Ovary (tissue), 9 donors: ENCODE results near the gene ACTN2. TPM values are rescaled to one million over a fixed set of nuclear protein-coding genes. Genes with fewer than 3 reads are reported as not detected.

Source experiments
- DNase-seq, 5 donors: peaks; one replicate each; pipeline ENCODE4 v3.0.0-alpha.2; 2019 to 2020
- H3K27ac ChIP-seq, 2 donors: fragments of 200-600 bp; one replicate each; pipeline versions ENCODE4 v1.5.1 to v1.8.0; 2019 to 2022
- H3K27me3 ChIP-seq: fragments of 200-600 bp; one replicate; pipeline ENCODE4 v1.8.0; 2022
- H3K36me3 ChIP-seq: fragments of 200-600 bp; sonication (generic); one replicate; pipeline ENCODE4 v1.5.1; 2019
- H3K4me1 ChIP-seq: one replicate; pipeline ENCODE4 v1.8.1; 2013; ENCODE audit warnings: mild to moderate bottlenecking, moderate library complexity; ENCODE audit not compliant: insufficient read depth
- H3K4me3 ChIP-seq: fragments of 200-600 bp; sonication (generic); one replicate; pipeline ENCODE4 v1.5.1; 2017
- H3K9me3 ChIP-seq, 2 donors: fragments of 200-600 bp in 1 of 2; sonication (generic) in 1 of 2; one replicate each; pipeline versions ENCODE4 v1.5.1 to v1.8.1; 2013 to 2019; ENCODE audit warnings: mild to moderate bottlenecking in 1 of 2, moderate library complexity in 1 of 2
- CTCF ChIP-seq, 3 donors: fragments of 450-650 bp in 2 of 3; fragments of 200-600 bp in 1 of 3; IDR thresholded peaks; one replicate each; pipeline versions ENCODE4 v1.5.1 to v1.8.0; 2016 to 2022; ENCODE audit warnings: antibody characterized with exemption in 3 of 3, mild to moderate bottlenecking in 1 of 3
- EP300 ChIP-seq: sonication (generic); formaldehyde crosslinking; IDR thresholded peaks from one replicate; pipeline ENCODE4 v1.6.1; 2017; ENCODE audit warnings: antibody characterized with exemption
- POLR2A ChIP-seq: fragments of 450-650 bp; IDR thresholded peaks from one replicate; pipeline ENCODE4 v1.6.1; 2017; ENCODE audit warnings: antibody characterized with exemption, mild to moderate bottlenecking, moderate library complexity
- WGBS, 3 donors: extraction: QIAGEN DNeasy Blood & Tissue Kit in 1 of 3; methylation state at CpG; one replicate each; pipeline versions ENCODE4 v1.1.5 to v1.1.7; 2013 to 2017; 5-methylcytosine and 5-hydroxymethylcytosine counted together
- intact Hi-C, 4 donors: fragments of 100-400 bp; cut with DNase I; formaldehyde crosslinking; loops; one replicate each; pipeline versions ENCODE4 v1.11.0 to v1.15.1; 2022 to 2023
- polyA plus RNA-seq, 2 donors: library from polyadenylated mRNA; stranded (reverse); fragments of 200-250 nt in 1 of 2; fragments of 350-450 nt in 1 of 2; fragmentation: Illumina TruSeq in 1 of 2; extraction: RNeasy Lipid Tissue Mini Kit (QIAGEN cat#74804) in 1 of 2; gene quantifications; one replicate each; pipeline ENCODE4 v1.2.3, GENCODE V29; 2013 to 2014
- total RNA-seq, 7 donors: library from RNA; depleted of rRNA in 2 of 7; stranded (reverse); fragments of >200 nt in 2 of 7; fragmentation: NEBNext Ultra II Directional in 3 of 7; extraction: Animal tissue kit (Norgen Biotek cat#: 25700) in 3 of 7; gene quantifications; one replicate each; pipeline versions ENCODE4 v1.1.0 to v1.2.4, GENCODE V29; 2016 to 2023
- donor health status: DM: no; HTN: no; CAD: no; lungs with moderate emphysema.
- donor health status: DM: no; HTN: no; CAD: no.
- donor health status: Bipolar disorder and iron deficiency.
- donor health status: DM: yes; HTN: yes; CAD: no.
- donor health status: DM: no; HTN: no; CAD: no.
- donor health status: DM: yes; HTN: yes; CAD: no.

ACTN2 gene
- total and polyA plus RNA-seq, 9 donors: 0.34 to 2.7 (median 1.1) TPM

DNA sequence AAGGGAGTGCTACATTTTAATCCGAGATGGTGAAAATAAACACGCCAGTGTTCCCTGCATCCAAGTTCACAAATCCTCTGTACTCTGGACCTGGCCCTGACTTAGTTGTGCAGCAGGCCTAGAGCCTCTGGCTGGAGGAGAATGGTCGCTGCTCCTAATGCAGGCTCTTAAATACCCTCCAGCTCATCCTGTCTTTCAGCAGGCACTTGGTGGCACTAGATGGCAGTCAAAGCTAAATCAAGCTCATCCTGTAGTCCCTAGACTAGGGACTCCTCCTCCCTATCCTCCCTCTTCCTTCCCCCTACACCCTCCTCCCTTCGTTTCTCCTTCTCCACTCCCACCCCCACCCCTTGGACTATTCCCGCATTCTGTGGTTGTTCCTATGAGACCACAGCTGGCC, 67.2 kb downstream of the ACTN2 start:
- H3K4me3 ChIP-seq: no peak overlapping the region
- no peaks in the 10 kb centered on the region for H3K36me3 ChIP-seq
- H3K27ac ChIP-seq: no peak overlapping the region
- H3K27me3 ChIP-seq: no peaks in the 10 kb centered on the region
- H3K4me1 ChIP-seq: no peaks in the 10 kb centered on the region
- TF ChIP-seq CTCF (IDR thresholded peaks at IDR 0.05): no peak
- no peak for TF ChIP-seq POLR2A
- no peak for TF ChIP-seq EP300
- no peak for DNase-seq
- intact Hi-C loops: no loop called here
- no peaks in the 10 kb centered on the region for H3K9me3 ChIP-seq
- WGBS, 3 donors: 64 to 76% (median 70%) methylated on average over 5 of the region's 5 CpGs

DNA sequence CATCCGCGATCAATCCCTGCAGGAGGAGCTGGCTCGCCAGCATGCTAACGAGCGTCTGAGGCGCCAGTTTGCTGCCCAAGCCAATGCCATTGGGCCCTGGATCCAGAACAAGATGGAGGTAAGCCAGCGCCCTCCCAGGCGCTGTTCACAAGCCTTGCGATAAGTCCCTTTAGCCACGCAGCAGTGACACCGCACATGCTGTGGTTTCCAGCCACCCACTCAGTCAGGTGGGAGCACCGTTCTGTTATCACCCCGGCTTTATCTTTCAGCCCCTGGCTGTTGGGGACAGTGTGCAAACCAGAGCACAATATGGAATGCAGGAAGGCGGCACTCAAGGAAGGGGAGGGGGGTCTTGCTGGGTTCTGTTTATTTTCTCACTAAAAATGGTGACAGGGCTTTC, 67.7 kb downstream of the ACTN2 start:
- Histone ChIP-seq H3K4me1 (no peaks in the 10 kb centered on the region), H3K4me3 (no peak overlapping the region), H3K9me3 (no peaks in the 10 kb centered on the region), H3K27ac (no peak overlapping the region), H3K36me3 (no peaks in the 10 kb centered on the region), H3K27me3 (no peaks in the 10 kb centered on the region)
- no peak for DNase-seq
- intact Hi-C loops: no loop called here
- 89 to 96% (median 92%) methylated on average over 14 of the region's 14 CpGs for WGBS, 3 donors
- TF ChIP-seq EP300 (no peak), CTCF (IDR thresholded peaks at IDR 0.05) (no peak), POLR2A (no peak)

DNA sequence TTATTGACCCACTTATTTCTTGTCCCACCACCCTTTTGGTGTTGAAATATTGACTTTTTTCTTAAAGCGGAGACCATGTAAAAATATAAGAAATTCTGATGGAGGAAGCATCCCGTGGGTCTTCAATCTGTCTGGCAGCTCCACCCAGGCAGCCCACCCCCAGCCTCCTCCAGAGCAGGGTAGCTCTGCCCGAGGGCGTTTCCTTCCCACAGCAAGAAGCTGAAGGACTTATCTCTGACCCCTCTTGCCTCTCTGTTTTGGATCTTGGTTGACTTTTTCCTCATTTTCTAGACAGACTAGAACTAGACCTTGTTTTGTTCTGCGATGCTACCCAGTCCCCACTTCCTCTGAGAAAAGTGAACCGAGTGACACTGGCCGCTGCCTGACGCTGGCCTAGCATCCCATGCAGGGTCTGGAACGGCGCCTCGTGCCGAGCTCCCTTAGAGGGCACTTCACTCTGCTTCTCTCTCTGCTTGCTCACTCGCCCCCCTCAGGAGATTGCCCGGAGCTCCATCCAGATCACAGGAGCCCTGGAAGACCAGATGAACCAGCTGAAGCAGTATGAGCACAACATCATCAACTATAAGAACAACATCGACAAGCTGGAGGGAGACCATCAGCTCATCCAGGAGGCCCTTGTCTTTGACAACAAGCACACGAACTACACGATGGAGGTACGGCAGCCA, 68.4 kb downstream of the ACTN2 start:
- TF ChIP-seq CTCF (IDR thresholded peaks at IDR 0.05) (no peak), EP300 (no peak), POLR2A (no peak)
- Histone ChIP-seq H3K36me3 (no peaks in the 10 kb centered on the region), H3K9me3 (no peaks in the 10 kb centered on the region), H3K4me3 (no peak overlapping the region), H3K27ac (no peak overlapping the region), H3K27me3 (no peaks in the 10 kb centered on the region), H3K4me1 (no peaks in the 10 kb centered on the region)
- DNase-seq: no peak
- WGBS, 3 donors: 88 to 91% (median 88%) methylated on average over 18 of the region's 18 CpGs
- intact Hi-C loops: no loop called here

GRCh38 chr1:236757640-236758039, 71.3 kb downstream of the ACTN2 start:
- H3K4me1 ChIP-seq: no peaks in the 10 kb centered on the region
- no peak for DNase-seq
- H3K36me3 ChIP-seq: no peaks in the 10 kb centered on the region
- TF ChIP-seq EP300: no peak
- intact Hi-C loops: loop anchor here in 1 of 4 donors (1.0 kb wide), 1 partner anchor 19 kb away; no protein-coding TSS in a partner anchor
- 71 to 93% (median 78%) methylated on average over 2 of the region's 2 CpGs for WGBS, 3 donors
- H3K9me3 ChIP-seq: no peaks in the 10 kb centered on the region
- no peak overlapping the region for H3K4me3 ChIP-seq
- no peaks in the 10 kb centered on the region for H3K27me3 ChIP-seq
- H3K27ac ChIP-seq: no peak overlapping the region

GRCh38 chr1:236759252-236759859, 73.1 kb downstream of the ACTN2 start:
- Histone ChIP-seq H3K4me3 (no peak overlapping the region), H3K4me1 (no peaks in the 10 kb centered on the region), H3K9me3 (no peaks in the 10 kb centered on the region), H3K36me3 (no peaks in the 10 kb centered on the region), H3K27ac (no peak overlapping the region), H3K27me3 (no peaks in the 10 kb centered on the region)
- DNase-seq: no peak
- TF ChIP-seq CTCF (IDR thresholded peaks at IDR 0.05) (peak in 2 of 3 donors; percentile 20 to 50), EP300 (no peak)
- intact Hi-C loops: no loop called here
- WGBS, 3 donors: 59 to 62% (median 60%) methylated on average over 3 of the region's 3 CpGs
